ENCODE measurements around the gene CPXM2.

CPXM2 gene

DNA sequence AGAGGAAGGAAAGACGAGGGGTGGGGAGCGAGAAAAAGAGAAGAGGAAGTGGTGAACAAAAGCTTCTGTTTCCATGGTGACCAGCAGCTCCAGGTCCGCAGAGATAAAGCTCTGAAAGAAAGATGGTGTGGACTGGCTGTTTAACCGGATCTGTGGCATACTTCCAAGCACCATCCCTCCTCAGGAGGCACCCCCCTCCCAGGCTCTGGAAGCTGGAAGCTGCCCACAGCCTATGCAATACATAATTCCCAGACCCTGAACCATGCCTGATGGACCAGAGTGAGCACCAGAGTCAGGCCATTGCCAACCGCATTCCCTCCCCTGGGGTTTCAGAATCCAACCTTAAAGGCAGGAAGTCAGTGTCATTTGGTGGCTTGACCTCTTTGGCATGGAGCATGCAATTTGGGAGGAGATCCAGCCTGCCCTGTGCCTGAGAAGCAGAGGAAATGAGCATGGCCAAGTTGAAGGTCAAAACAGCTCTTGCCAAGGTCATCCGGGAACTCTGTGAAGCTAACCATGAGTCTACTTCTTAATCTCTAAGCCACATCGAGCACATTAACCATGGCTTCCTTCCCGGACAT is 22.2 kb upstream of the CPXM2 start:
- no peak for TF ChIP-seq CTCF (IDR thresholded peaks at IDR 0.05; ENCODE audit: control insufficient read depth, insufficient read depth, low read depth, low read length, missing control alignments)
- no peak for DNase-seq (ENCODE audit: low read depth)
- no peak overlapping the region for H3K4me3 ChIP-seq (ENCODE audit: control insufficient read depth, low read depth, low read length)

DNA sequence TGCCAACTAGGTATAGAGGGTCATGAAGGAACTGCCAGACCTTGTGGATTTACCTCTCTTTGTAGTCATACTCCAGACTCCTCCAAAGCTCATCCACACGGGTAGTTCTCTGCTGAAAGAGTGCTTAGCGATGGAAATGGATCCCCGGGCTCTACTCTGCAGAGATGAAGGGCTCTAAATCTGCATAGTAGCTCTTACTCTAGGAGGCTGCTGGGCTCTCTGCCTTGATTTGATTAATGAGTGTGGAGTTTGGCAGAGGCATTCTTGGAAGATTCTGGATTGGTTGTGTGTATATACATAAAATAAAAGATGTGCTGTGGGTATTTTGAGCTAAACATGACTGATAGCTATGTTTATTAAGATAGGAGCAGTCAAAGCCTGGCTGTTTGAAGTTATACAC is 21.3 kb upstream of the CPXM2 start:
- no peak overlapping the region for H3K4me3 ChIP-seq (ENCODE audit: control insufficient read depth, low read depth, low read length)
- DNase-seq (ENCODE audit: low read depth), result no peak
- TF ChIP-seq CTCF (IDR thresholded peaks at IDR 0.05; ENCODE audit: control insufficient read depth, insufficient read depth, low read depth, low read length, missing control alignments), result no peak

GRCh38 chr10:123912466-123912865 is 20.9 kb upstream of the CPXM2 start:
- H3K4me3 ChIP-seq (ENCODE audit: control insufficient read depth, low read depth, low read length), result no peak overlapping the region
- no peak for DNase-seq (ENCODE audit: low read depth)
- TF ChIP-seq CTCF (IDR thresholded peaks at IDR 0.05; ENCODE audit: control insufficient read depth, insufficient read depth, low read depth, low read length, missing control alignments), result no peak

- no peak overlapping the region for H3K4me3 ChIP-seq (ENCODE audit: control insufficient read depth, low read depth, low read length)
- no peak for DNase-seq (ENCODE audit: low read depth)
- no peak for TF ChIP-seq CTCF (IDR thresholded peaks at IDR 0.05; ENCODE audit: control insufficient read depth, insufficient read depth, low read depth, low read length, missing control alignments)
Measured at GRCh38 chr10:123911866-123912265, 20.3 kb upstream of the CPXM2 start.

GRCh38 chr10:123909866-123910265 is 18.3 kb upstream of the CPXM2 start:
- DNase-seq (ENCODE audit: low read depth), result no peak
- TF ChIP-seq CTCF (IDR thresholded peaks at IDR 0.05; ENCODE audit: control insufficient read depth, insufficient read depth, low read depth, low read length, missing control alignments), result no peak
- no peak overlapping the region for H3K4me3 ChIP-seq (ENCODE audit: control insufficient read depth, low read depth, low read length)

DNA sequence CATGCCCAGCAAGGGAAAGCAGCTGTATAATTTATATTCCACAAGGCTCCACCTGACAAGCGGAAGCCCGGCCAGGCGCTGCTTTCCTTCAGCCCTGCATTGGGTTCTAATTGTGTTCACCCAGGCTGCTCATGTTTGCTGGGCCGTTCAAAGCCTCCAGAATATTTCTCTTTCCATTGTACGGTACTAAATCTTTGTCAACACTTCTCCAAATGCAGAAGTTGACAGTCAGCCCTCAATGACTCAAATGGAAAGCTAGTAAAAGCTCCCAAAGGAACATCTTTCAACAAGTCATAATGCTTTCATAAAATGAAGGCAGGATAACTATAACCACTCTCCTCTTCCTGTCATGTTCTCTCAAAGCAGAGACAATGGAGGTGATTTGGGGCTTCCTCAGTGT is 17.8 kb upstream of the CPXM2 start:
- no peak for DNase-seq (ENCODE audit: low read depth)
- no peak overlapping the region for H3K4me3 ChIP-seq (ENCODE audit: control insufficient read depth, low read depth, low read length)
- TF ChIP-seq CTCF (IDR thresholded peaks at IDR 0.05; ENCODE audit: control insufficient read depth, insufficient read depth, low read depth, low read length, missing control alignments), result no peak

GRCh38 chr10:123908379-123908778 is 16.8 kb upstream of the CPXM2 start:
- no peak overlapping the region for H3K4me3 ChIP-seq (ENCODE audit: control insufficient read depth, low read depth, low read length)
- no peak for TF ChIP-seq CTCF (IDR thresholded peaks at IDR 0.05; ENCODE audit: control insufficient read depth, insufficient read depth, low read depth, low read length, missing control alignments)
- DNase-seq (ENCODE audit: low read depth), result no peak

All from AG09309 (cell line).